Mammary epithelial cell (primary cell): ENCODE results near the gene FHIP1B.
"Not testable (repeated sequence)": the region's sequence is repeated elsewhere in the genome, so short reads cannot be mapped to it uniquely, and the experiment has no call there.

Source experiments
- EZH2 ChIP-seq: IDR thresholded peaks from 2 replicates; pipeline ENCODE4 v1.6.1; 2012; ENCODE audit warnings: low read length, inconsistent platforms, borderline replicate concordance
- TF ChIP-seq, protein P1 (sequence below), 2 donors: IDR thresholded peaks in 1 of 2; conservative IDR thresholded peaks in 1 of 2; 2 replicates each; pipeline ENCODE4 v1.5.1; 2011 to 2012; ENCODE audit warnings: inconsistent platforms in 2 of 2, low read length in 2 of 2, mild to moderate bottlenecking in 2 of 2, control low read depth in 1 of 2, low read depth in 1 of 2; ENCODE audit not compliant: insufficient read depth in 1 of 2; ENCODE audit errors: extremely low read depth in 1 of 2

DNA sequence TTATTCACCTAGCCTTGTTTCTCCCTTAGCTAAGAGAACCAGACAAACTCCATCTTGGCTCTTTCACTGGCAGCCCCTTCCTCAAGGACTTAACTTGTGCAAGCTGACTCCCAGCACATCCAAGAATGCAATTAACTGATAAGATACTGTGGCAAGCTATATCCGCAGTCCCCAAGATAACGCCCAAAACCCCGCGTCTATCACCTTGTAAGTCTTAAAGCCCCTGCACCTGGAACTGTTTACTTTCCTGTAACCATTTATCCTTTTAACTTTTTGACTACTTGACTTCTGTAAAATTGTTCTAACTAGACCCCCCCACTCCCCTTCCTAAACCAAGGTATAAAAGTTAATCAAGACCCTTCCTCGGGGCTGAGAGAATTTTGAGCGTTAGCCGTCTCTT is 46.4 kb upstream of the FHIP1B start:
- TF ChIP-seq, protein P1, sequence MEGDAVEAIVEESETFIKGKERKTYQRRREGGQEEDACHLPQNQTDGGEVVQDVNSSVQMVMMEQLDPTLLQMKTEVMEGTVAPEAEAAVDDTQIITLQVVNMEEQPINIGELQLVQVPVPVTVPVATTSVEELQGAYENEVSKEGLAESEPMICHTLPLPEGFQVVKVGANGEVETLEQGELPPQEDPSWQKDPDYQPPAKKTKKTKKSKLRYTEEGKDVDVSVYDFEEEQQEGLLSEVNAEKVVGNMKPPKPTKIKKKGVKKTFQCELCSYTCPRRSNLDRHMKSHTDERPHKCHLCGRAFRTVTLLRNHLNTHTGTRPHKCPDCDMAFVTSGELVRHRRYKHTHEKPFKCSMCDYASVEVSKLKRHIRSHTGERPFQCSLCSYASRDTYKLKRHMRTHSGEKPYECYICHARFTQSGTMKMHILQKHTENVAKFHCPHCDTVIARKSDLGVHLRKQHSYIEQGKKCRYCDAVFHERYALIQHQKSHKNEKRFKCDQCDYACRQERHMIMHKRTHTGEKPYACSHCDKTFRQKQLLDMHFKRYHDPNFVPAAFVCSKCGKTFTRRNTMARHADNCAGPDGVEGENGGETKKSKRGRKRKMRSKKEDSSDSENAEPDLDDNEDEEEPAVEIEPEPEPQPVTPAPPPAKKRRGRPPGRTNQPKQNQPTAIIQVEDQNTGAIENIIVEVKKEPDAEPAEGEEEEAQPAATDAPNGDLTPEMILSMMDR (conservative IDR thresholded peaks at IDR 0.05 in 1 of 2, IDR thresholded peaks at IDR 0.05 in 1 of 2; ENCODE audit: extremely low read depth in 1 of 2, insufficient read depth in 1 of 2, low read depth in 1 of 2, low read length in 2 of 2): not testable (repeated sequence)
- TF ChIP-seq EZH2: not testable (repeated sequence)
